GM23338 (cell line): ENCODE measurements around the gene CFAP100. TPM values are rescaled to one million over a fixed set of nuclear protein-coding genes. Genes with fewer than 3 reads are reported as not detected.

Source experiments
- ATAC-seq: fragments of 200-7000 bp; cut with Tn5 transposase; 3 replicates; pipeline ENCODE4 v1.9.1; 2020
- DNase-seq: peaks from one replicate; pipeline ENCODE4 v3.0.0-alpha.2; 2015; ENCODE audit warnings: low spot score
- H2AFZ ChIP-seq: fragments of 200-600 bp; sonication (generic); 2 replicates; pipeline ENCODE4 v1.8.0; 2016; ENCODE audit warnings: antibody characterized with exemption, mild to moderate bottlenecking, moderate library complexity
- H3F3A ChIP-seq: fragments of 200-600 bp; sonication (generic); replicated peaks from 2 replicates; pipeline ENCODE4 v1.8.0; 2017; ENCODE audit warnings: antibody characterized with exemption, mixed run types, low read depth
- H3K27ac ChIP-seq: fragments of 200-600 bp; sonication (generic); 2 replicates; pipeline ENCODE4 v1.6.1; 2016; ENCODE audit warnings: low read depth
- H3K27me3 ChIP-seq: fragments of 200-600 bp; sonication (generic); 2 replicates; pipeline ENCODE4 v1.8.0; 2016; ENCODE audit warnings: mild to moderate bottlenecking, mixed run types, moderate library complexity; ENCODE audit not compliant: insufficient read depth
- H3K36me3 ChIP-seq: fragments of 200-600 bp; sonication (generic); 2 replicates; pipeline ENCODE4 v1.8.0; 2016; ENCODE audit warnings: mild to moderate bottlenecking; ENCODE audit not compliant: insufficient read depth
- H3K4me1 ChIP-seq: fragments of 200-600 bp; sonication (generic); 2 replicates; pipeline ENCODE4 v1.8.0; 2016; ENCODE audit warnings: mild to moderate bottlenecking, moderate library complexity; ENCODE audit not compliant: insufficient read depth
- H3K4me2 ChIP-seq: fragments of 200-600 bp; sonication (generic); 2 replicates; pipeline ENCODE4 v1.7.1; 2017; ENCODE audit warnings: mixed run types
- H3K4me3 ChIP-seq: fragments of 200-600 bp; sonication (generic); 2 replicates; pipeline ENCODE4 v1.6.1; 2016; ENCODE audit warnings: mixed run types
- H3K79me2 ChIP-seq: fragments of 200-600 bp; sonication (generic); replicated peaks from 2 replicates; pipeline ENCODE4 v1.8.0; 2017; ENCODE audit warnings: mild to moderate bottlenecking; ENCODE audit not compliant: insufficient read depth
- H3K9me2 ChIP-seq: fragments of 200-600 bp; sonication (generic); 2 replicates; pipeline ENCODE4 v1.8.0; 2017; ENCODE audit not compliant: insufficient read depth
- H4K20me1 ChIP-seq: fragments of 200-600 bp; sonication (generic); replicated peaks from 2 replicates; pipeline ENCODE4 v1.8.0; 2017; ENCODE audit warnings: mild to moderate bottlenecking; ENCODE audit not compliant: insufficient read depth
- H3K27ac Mint-ChIP-seq: 2 replicates; pipeline ENCODE4 v1.8.0; 2020; ENCODE audit warnings: inconsistent platforms, mild to moderate bottlenecking, moderate library complexity, mixed read lengths
- H3K27me3 Mint-ChIP-seq: 3 replicates; pipeline ENCODE4 v1.8.0; 2022; ENCODE audit warnings: low read depth, mild to moderate bottlenecking, moderate library complexity, mixed read lengths, inconsistent platforms; ENCODE audit not compliant: insufficient read depth, poor library complexity
- H3K36me3 Mint-ChIP-seq: 3 replicates; pipeline ENCODE4 v1.8.0; 2021; ENCODE audit warnings: low read depth, mild to moderate bottlenecking, inconsistent platforms, moderate library complexity, mixed read lengths
- H3K4me1 Mint-ChIP-seq: 3 replicates; pipeline ENCODE4 v1.8.0; 2020; ENCODE audit warnings: mild to moderate bottlenecking, inconsistent platforms, mixed read lengths
- H3K4me3 Mint-ChIP-seq: 3 replicates; pipeline ENCODE4 v1.8.0; 2021; ENCODE audit warnings: moderate library complexity, mild to moderate bottlenecking, inconsistent platforms, mixed read lengths
- H3K9me3 Mint-ChIP-seq: 3 replicates; pipeline ENCODE4 v1.8.0; 2020; ENCODE audit warnings: moderate library complexity, mild to moderate bottlenecking, inconsistent platforms, mixed read lengths
- CREB1 ChIP-seq: fragments of 250-450 bp; sonication (Bioruptor Pico); IDR thresholded peaks from 2 replicates; pipeline ENCODE4 v1.5.0; 2020; ENCODE audit warnings: low read depth, mild to moderate bottlenecking, moderate library complexity
- ETS1 ChIP-seq: IDR thresholded peaks from 2 replicates; pipeline ENCODE4 v1.6.1; 2016; ENCODE audit warnings: antibody characterized with exemption
- NANOG ChIP-seq: IDR thresholded peaks from 2 replicates; pipeline ENCODE4 v1.6.1; 2016; ENCODE audit warnings: antibody characterized with exemption, borderline replicate concordance
- REST ChIP-seq: IDR thresholded peaks from one replicate; pipeline ENCODE4 v1.6.1; 2018; ENCODE audit warnings: antibody characterized with exemption; ENCODE audit not compliant: unreplicated experiment
- ZNF462 ChIP-seq: fragments of 250-450 bp; sonication (Bioruptor Pico); IDR thresholded peaks from 2 replicates; pipeline ENCODE4 v1.5.0; 2020; ENCODE audit warnings: mild to moderate bottlenecking, moderate library complexity
- polyA plus RNA-seq: library from polyadenylated mRNA; unstranded; fragments of >200 nt; fragmentation: Nextera tagmentation; extraction: Ambion mirVana; gene quantifications from 2 replicates; pipeline ENCODE4 v1.2.1, GENCODE V29; 2016
- total RNA-seq: library from RNA; depleted of rRNA; stranded (reverse); fragments of >200 nt; shearing (Covaris generic); gene quantifications from 2 replicates; pipeline ENCODE4 v1.2.3, GENCODE V29; 2014

Gene CFAP100
- total and polyA plus RNA-seq, 2 experiments from 2014 or later: 0.07 TPM; not detected in 1

GRCh38 chr3:126422571-126423091, 27.9 kb downstream of the CFAP100 start (continued):
- TF ChIP-seq ZNF462 (CRISPR knock-in tag) (no peak), NANOG (no peak), ETS1 (no peak)

- peaks cover 8% of the 10 kb centered on the region for H3K27me3 Mint-ChIP-seq
- TF ChIP-seq REST (no peak), CREB1 (CRISPR knock-in tag) (no peak)
Observed at GRCh38 chr3:126423191-126424038, 28.7 kb downstream of the CFAP100 start.

More at GRCh38 chr3:126423191-126424038, 28.7 kb downstream of the CFAP100 start:
- no peaks in the 10 kb centered on the region; the same call in 1 of the 2 replicates for H3K4me1 ChIP-seq
- no peak overlapping the region for H2AFZ ChIP-seq
- H3K9me3 Mint-ChIP-seq: peaks cover 20% of the 10 kb centered on the region; the same call in 2 of the 3 replicates
- peaks cover 11% of the 10 kb centered on the region for H3K4me1 Mint-ChIP-seq
- no peak overlapping the region for H3K4me2 ChIP-seq
- H3K36me3 ChIP-seq: no peaks in the 10 kb centered on the region
- no peaks in the 10 kb centered on the region for H3K79me2 ChIP-seq
- no peaks in the 10 kb centered on the region for H4K20me1 ChIP-seq
- ATAC-seq: no peak
- H3K27ac ChIP-seq: no peak overlapping the region
- H3K27me3 ChIP-seq: no peaks in the 10 kb centered on the region
- no peak overlapping the region for H3K27ac Mint-ChIP-seq
- H3K36me3 Mint-ChIP-seq: peaks cover 7% of the 10 kb centered on the region; the same call in 2 of the 3 replicates
- DNase-seq: no peak
- H3K4me3 ChIP-seq: no peak overlapping the region
- H3K9me2 ChIP-seq: 0 out of 2 replicates have a peak, but pooled peaks cover 4% of the 10 kb centered on the region
- no peaks in the 10 kb centered on the region for H3F3A ChIP-seq
- no peak overlapping the region for H3K4me3 Mint-ChIP-seq
